A673 (cell line): ENCODE data around the gene SNORC. TPM values are rescaled to one million over a fixed set of nuclear protein-coding genes. Genes with fewer than 3 reads are reported as not detected.

Source experiments
- Bru-seq: library from RNA; stranded (reverse); fragments of 400-500 nt; gene quantifications from one replicate; lab custom pipeline; 2021; lab: Mats Ljungman, UMichigan
- BruChase-seq, 2 experiments: library from RNA; stranded (reverse); fragments of 400-500 nt; gene quantifications; one replicate each; lab custom pipeline; 2021; lab: Mats Ljungman, UMichigan
- BruUV-seq: library from RNA; stranded (reverse); fragments of 400-500 nt; replicated peaks from 2 replicates; lab custom pipeline; 2021; lab: Mats Ljungman, UMichigan
- CTCF ChIA-PET: fragments of 300-600 bp; sonication (Branson Sonifier 250); formaldehyde crosslinking; loops from one replicate; lab custom pipeline; 2022; ENCODE audit warnings: antibody characterized with exemption; lab: Charles Lee
- POLR2A ChIA-PET: fragments of 300-600 bp; sonication (Branson Sonifier 250); formaldehyde crosslinking; loops from one replicate; lab custom pipeline; 2022; ENCODE audit warnings: antibody characterized with exemption; ENCODE audit not compliant: low non-redundant PET; lab: Charles Lee
- DNase-seq: peaks from one replicate; pipeline ENCODE4 v3.0.0-alpha.2; 2015; ENCODE audit warnings: low spot score
- H3K27ac ChIP-seq: fragments of 200-600 bp; sonication (generic); 2 replicates; pipeline ENCODE4 v1.5.1; 2016; ENCODE audit warnings: mixed run types, low read depth, mild to moderate bottlenecking, mixed read lengths, antibody characterized with exemption, low read length; ENCODE audit not compliant: poor library complexity, severe bottlenecking
- H3K27me3 ChIP-seq: fragments of 200-600 bp; sonication (generic); replicated peaks from 2 replicates; pipeline ENCODE4 v1.6.1; 2017; ENCODE audit warnings: mixed run types, low read depth, mild to moderate bottlenecking, mixed read lengths, antibody characterized with exemption, low read length; ENCODE audit not compliant: insufficient read depth, poor library complexity
- H3K36me3 ChIP-seq: fragments of 200-600 bp; sonication (generic); 2 replicates; pipeline ENCODE4 v1.6.1; 2016; ENCODE audit warnings: mixed run types, mild to moderate bottlenecking, mixed read lengths, antibody characterized with exemption, low read length; ENCODE audit not compliant: insufficient read depth, poor library complexity, severe bottlenecking
- H3K4me1 ChIP-seq: fragments of 200-600 bp; sonication (generic); 2 replicates; pipeline ENCODE4 v1.6.1; 2017; ENCODE audit warnings: mixed run types, mild to moderate bottlenecking, mixed read lengths, antibody characterized with exemption, low read length; ENCODE audit not compliant: insufficient read depth, poor library complexity, severe bottlenecking
- H3K4me3 ChIP-seq: fragments of 200-600 bp; sonication (generic); 2 replicates; pipeline ENCODE4 v1.5.1; 2016; ENCODE audit warnings: low read depth, mixed run types, mild to moderate bottlenecking, mixed read lengths, low read length; ENCODE audit not compliant: poor library complexity, severe bottlenecking
- H3K9me3 ChIP-seq: fragments of 200-600 bp; sonication (generic); 2 replicates; pipeline ENCODE4 v1.6.1; 2016; ENCODE audit warnings: mixed run types, low read depth, mild to moderate bottlenecking, mixed read lengths, antibody characterized with exemption, low read length; ENCODE audit not compliant: poor library complexity, severe bottlenecking
- EZH2 ChIP-seq: fragments of 200-600 bp; sonication (generic); IDR thresholded peaks from 2 replicates; pipeline ENCODE4 v1.6.1; 2017; ENCODE audit warnings: borderline replicate concordance, low read depth, mild to moderate bottlenecking, mixed read lengths, antibody characterized with exemption, low read length; ENCODE audit not compliant: poor library complexity, severe bottlenecking
- intact Hi-C: fragments of 100-400 bp; cut with micrococcal nuclease; formaldehyde crosslinking; loops from one replicate; pipeline ENCODE4 v1.10.0; 2022; ENCODE audit not compliant: unreplicated experiment
- long read RNA-seq: library from polyadenylated mRNA; stranded (forward); transcript quantifications from one replicate; pipeline ENCODE4 v2.0.0, GENCODE V29; 2022
- total RNA-seq: library from RNA; stranded (reverse); gene quantifications from 2 replicates; pipeline ENCODE4 v1.2.3, GENCODE V29; 2021
- TF ChIP-seq, protein P1 (sequence below): fragments of 300-800, 200-600 bp; sonication (generic); conservative IDR thresholded peaks from 2 replicates; pipeline ENCODE4 v1.5.1; 2017; ENCODE audit warnings: low read depth, mild to moderate bottlenecking, antibody characterized with exemption, low read length, moderate library complexity, mixed read lengths

SNORC gene
- total RNA-seq, result 4.6 and 4.7 TPM in 2 replicates
- percentile 52 among the genes with signal in this experiment for Bru-seq, nascent RNA
- BruChase-seq, experiment 1, labeled RNA remaining after a 2-hour chase, result percentile 44 among the genes with signal in this experiment
- BruChase-seq, experiment 2, labeled RNA remaining after a 6-hour chase, result percentile 54 among the genes with signal in this experiment
- long read RNA-seq, partial matches to known transcripts, result 0 of 1 reads
- long read RNA-seq, other reads (novel, unspliced or antisense), result 1 of 1 reads

DNA sequence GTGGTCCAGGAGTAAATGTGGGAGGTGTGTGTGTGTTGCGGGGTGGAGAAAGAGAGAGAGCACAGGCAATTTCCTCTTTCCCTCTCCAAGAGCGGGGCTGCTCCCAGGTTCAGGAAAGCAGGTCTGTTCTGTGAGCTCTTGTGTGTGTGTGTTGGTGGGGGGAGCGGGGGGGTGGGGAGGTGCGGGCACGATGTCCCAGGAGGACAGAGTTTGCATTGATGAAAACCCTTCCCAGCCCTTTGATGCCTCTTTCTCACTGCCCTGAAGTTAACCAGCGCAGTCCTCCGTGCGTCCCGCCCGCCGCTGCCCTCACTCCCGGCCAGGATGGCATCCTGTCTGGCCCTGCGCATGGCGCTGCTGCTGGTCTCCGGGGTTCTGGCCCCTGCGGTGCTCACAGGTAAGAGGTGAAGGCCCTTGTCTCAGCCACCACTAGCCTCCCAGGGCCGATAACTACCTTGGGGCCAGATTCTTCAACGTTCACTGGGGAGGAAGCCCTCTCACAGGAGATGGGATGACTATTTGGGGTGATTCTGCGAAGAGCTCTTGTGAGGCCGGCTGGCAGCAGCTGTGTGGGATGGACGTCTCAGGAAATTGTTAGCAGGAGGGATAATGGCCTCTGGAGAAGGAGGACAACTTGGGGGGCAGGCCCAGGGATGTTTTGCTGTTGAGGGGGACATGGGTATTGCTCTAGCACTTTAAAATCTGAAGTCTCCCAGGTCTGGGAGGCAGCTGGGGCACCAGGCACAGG is at the start of gene SNORC:
Gene SNORC, plus strand, starts transcription at position 247 of the 748 bp plus-strand sequence. Its CDS starts 78 bp downstream, at position 325.
- Histone ChIP-seq H3K4me3 (no peak within 1 kb of the TSS), H3K9me3 (no peaks in the 10 kb centered on the region), H3K27me3 (no peaks in the 10 kb centered on the region), H3K4me1 (no peaks in the 10 kb centered on the region), H3K27ac (no peak within 1 kb of the TSS), H3K36me3 (no peaks in the 10 kb centered on the region)
- DNase-seq, result no peak
- ChIA-PET POLR2A (no interaction called here), CTCF (no interaction called here)
- no TSS peak for BruUV-seq
- TF ChIP-seq EZH2, result no peak
- TF ChIP-seq, protein P1, sequence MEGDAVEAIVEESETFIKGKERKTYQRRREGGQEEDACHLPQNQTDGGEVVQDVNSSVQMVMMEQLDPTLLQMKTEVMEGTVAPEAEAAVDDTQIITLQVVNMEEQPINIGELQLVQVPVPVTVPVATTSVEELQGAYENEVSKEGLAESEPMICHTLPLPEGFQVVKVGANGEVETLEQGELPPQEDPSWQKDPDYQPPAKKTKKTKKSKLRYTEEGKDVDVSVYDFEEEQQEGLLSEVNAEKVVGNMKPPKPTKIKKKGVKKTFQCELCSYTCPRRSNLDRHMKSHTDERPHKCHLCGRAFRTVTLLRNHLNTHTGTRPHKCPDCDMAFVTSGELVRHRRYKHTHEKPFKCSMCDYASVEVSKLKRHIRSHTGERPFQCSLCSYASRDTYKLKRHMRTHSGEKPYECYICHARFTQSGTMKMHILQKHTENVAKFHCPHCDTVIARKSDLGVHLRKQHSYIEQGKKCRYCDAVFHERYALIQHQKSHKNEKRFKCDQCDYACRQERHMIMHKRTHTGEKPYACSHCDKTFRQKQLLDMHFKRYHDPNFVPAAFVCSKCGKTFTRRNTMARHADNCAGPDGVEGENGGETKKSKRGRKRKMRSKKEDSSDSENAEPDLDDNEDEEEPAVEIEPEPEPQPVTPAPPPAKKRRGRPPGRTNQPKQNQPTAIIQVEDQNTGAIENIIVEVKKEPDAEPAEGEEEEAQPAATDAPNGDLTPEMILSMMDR, result no peak
- intact Hi-C loops, result no loop called here

DNA sequence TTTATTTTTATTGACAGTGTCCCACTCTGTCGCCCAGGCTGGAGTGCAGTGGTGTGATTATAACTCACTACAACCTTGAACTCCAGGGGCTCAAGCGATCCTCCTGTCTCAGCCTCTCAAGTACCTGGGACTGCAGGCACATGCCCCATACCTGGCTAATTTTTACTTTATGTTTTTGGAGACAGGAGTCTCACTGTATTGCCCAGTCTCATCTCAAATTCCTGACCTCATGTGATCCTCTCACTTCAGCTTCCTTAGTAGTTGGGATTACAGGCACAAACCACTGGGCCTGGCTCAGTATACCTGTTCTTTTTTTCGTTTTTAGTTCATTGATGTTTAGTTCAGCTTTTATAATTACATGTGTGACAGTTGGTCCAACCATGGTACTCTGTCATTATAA is 40.1 kb upstream of the SNORC start:
- no peak for TF ChIP-seq EZH2
- TF ChIP-seq, protein P1, result no peak
- no peaks in the 10 kb centered on the region for H3K9me3 ChIP-seq
- H3K27me3 ChIP-seq, result no peaks in the 10 kb centered on the region
- intact Hi-C loops, result no loop called here
- POLR2A ChIA-PET, result no interaction called here
- H3K36me3 ChIP-seq, result peaks cover 47% of the 10 kb centered on the region
- no peak overlapping the region for H3K27ac ChIP-seq
- peaks cover 8% of the 10 kb centered on the region for H3K4me1 ChIP-seq
- no peak for DNase-seq
- CTCF ChIA-PET, result interaction anchor here (0.7 kb wide), 1 partner anchor 166 kb away, joined by 3 read pairs; no protein-coding TSS in a partner anchor
- BruUV-seq, result no TSS peak
- no peak overlapping the region for H3K4me3 ChIP-seq

DNA sequence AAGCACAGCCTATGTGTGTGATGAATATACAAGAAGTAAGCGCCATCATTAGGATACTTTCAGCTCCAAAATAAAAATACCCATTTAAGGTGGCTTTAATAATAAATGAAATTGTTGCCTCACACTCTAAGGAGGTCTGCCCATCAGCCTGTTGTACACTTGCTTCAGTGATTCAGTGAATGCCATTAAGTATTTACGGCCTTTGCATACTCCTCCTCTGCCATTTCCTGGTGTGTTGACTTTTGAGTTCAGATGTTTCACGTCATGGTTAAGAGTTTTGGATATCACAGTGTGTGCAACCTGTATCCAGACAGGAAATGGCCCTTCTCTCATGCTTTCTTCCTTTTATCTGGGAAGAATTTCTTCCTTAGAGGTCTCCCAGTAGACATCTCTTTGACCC is 38.6 kb upstream of the SNORC start:
- no TSS peak for BruUV-seq
- no peak for DNase-seq
- peaks cover 47% of the 10 kb centered on the region for H3K36me3 ChIP-seq
- intact Hi-C loops, result no loop called here
- TF ChIP-seq EZH2, result no peak
- TF ChIP-seq, protein P1, result no peak
- no peak overlapping the region for H3K27ac ChIP-seq
- no peak overlapping the region for H3K4me3 ChIP-seq
- peaks cover 8% of the 10 kb centered on the region for H3K4me1 ChIP-seq
- ChIA-PET POLR2A (no interaction called here), CTCF (no interaction called here)
- H3K9me3 ChIP-seq, result no peaks in the 10 kb centered on the region
- H3K27me3 ChIP-seq, result no peaks in the 10 kb centered on the region
